ENCODE results near the gene SLC8A3. TPM values are rescaled to one million over a fixed set of nuclear protein-coding genes. Genes with fewer than 3 reads are reported as not detected.

SLC8A3 gene
- total and polyA plus RNA-seq, 9 of the 15 experiments (the other 6 are each of a cell fraction or from before 2014, with no cell fraction given), result not detected

DNA sequence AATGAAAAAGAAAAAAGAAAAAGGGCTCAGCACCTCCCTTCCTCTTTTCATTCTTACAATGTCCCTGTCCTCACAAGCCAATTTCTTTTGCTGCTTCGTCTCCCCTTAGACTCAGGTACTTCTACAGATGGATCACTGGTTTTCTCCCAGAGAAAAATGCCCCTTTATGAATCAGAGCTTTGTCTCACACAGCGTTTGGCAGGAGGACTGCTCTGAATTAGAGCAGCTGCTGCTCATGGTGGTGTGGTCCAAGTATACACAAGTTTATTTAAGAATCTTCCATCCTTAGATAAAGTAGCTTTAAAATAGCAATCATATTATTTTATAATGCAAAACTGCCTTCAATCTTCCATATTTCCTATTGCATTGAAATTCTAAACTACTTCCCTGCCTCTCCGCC is 80.3 kb downstream of the SLC8A3 start (continued):
- TF ChIP-seq, protein P1, sequence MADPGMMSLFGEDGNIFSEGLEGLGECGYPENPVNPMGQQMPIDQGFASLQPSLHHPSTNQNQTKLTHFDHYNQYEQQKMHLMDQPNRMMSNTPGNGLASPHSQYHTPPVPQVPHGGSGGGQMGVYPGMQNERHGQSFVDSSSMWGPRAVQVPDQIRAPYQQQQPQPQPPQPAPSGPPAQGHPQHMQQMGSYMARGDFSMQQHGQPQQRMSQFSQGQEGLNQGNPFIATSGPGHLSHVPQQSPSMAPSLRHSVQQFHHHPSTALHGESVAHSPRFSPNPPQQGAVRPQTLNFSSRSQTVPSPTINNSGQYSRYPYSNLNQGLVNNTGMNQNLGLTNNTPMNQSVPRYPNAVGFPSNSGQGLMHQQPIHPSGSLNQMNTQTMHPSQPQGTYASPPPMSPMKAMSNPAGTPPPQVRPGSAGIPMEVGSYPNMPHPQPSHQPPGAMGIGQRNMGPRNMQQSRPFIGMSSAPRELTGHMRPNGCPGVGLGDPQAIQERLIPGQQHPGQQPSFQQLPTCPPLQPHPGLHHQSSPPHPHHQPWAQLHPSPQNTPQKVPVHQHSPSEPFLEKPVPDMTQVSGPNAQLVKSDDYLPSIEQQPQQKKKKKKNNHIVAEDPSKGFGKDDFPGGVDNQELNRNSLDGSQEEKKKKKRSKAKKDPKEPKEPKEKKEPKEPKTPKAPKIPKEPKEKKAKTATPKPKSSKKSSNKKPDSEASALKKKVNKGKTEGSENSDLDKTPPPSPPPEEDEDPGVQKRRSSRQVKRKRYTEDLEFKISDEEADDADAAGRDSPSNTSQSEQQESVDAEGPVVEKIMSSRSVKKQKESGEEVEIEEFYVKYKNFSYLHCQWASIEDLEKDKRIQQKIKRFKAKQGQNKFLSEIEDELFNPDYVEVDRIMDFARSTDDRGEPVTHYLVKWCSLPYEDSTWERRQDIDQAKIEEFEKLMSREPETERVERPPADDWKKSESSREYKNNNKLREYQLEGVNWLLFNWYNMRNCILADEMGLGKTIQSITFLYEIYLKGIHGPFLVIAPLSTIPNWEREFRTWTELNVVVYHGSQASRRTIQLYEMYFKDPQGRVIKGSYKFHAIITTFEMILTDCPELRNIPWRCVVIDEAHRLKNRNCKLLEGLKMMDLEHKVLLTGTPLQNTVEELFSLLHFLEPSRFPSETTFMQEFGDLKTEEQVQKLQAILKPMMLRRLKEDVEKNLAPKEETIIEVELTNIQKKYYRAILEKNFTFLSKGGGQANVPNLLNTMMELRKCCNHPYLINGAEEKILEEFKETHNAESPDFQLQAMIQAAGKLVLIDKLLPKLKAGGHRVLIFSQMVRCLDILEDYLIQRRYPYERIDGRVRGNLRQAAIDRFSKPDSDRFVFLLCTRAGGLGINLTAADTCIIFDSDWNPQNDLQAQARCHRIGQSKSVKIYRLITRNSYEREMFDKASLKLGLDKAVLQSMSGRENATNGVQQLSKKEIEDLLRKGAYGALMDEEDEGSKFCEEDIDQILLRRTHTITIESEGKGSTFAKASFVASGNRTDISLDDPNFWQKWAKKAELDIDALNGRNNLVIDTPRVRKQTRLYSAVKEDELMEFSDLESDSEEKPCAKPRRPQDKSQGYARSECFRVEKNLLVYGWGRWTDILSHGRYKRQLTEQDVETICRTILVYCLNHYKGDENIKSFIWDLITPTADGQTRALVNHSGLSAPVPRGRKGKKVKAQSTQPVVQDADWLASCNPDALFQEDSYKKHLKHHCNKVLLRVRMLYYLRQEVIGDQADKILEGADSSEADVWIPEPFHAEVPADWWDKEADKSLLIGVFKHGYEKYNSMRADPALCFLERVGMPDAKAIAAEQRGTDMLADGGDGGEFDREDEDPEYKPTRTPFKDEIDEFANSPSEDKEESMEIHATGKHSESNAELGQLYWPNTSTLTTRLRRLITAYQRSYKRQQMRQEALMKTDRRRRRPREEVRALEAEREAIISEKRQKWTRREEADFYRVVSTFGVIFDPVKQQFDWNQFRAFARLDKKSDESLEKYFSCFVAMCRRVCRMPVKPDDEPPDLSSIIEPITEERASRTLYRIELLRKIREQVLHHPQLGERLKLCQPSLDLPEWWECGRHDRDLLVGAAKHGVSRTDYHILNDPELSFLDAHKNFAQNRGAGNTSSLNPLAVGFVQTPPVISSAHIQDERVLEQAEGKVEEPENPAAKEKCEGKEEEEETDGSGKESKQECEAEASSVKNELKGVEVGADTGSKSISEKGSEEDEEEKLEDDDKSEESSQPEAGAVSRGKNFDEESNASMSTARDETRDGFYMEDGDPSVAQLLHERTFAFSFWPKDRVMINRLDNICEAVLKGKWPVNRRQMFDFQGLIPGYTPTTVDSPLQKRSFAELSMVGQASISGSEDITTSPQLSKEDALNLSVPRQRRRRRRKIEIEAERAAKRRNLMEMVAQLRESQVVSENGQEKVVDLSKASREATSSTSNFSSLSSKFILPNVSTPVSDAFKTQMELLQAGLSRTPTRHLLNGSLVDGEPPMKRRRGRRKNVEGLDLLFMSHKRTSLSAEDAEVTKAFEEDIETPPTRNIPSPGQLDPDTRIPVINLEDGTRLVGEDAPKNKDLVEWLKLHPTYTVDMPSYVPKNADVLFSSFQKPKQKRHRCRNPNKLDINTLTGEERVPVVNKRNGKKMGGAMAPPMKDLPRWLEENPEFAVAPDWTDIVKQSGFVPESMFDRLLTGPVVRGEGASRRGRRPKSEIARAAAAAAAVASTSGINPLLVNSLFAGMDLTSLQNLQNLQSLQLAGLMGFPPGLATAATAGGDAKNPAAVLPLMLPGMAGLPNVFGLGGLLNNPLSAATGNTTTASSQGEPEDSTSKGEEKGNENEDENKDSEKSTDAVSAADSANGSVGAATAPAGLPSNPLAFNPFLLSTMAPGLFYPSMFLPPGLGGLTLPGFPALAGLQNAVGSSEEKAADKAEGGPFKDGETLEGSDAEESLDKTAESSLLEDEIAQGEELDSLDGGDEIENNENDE (IDR thresholded peaks at IDR 0.05; ENCODE audit: low read depth, low read length), result no peak
- TF ChIP-seq, protein P2, sequence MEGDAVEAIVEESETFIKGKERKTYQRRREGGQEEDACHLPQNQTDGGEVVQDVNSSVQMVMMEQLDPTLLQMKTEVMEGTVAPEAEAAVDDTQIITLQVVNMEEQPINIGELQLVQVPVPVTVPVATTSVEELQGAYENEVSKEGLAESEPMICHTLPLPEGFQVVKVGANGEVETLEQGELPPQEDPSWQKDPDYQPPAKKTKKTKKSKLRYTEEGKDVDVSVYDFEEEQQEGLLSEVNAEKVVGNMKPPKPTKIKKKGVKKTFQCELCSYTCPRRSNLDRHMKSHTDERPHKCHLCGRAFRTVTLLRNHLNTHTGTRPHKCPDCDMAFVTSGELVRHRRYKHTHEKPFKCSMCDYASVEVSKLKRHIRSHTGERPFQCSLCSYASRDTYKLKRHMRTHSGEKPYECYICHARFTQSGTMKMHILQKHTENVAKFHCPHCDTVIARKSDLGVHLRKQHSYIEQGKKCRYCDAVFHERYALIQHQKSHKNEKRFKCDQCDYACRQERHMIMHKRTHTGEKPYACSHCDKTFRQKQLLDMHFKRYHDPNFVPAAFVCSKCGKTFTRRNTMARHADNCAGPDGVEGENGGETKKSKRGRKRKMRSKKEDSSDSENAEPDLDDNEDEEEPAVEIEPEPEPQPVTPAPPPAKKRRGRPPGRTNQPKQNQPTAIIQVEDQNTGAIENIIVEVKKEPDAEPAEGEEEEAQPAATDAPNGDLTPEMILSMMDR (IDR thresholded peaks at IDR 0.05 in 2 of 3, conservative IDR thresholded peaks at IDR 0.05 in 1 of 3; ENCODE audit: insufficient read depth in 2 of 3, low read depth in 1 of 3, low read length in 3 of 3), result no peak
- no peak for TF ChIP-seq NFRKB (IDR thresholded peaks at IDR 0.05; ENCODE audit: low read depth)
- TF ChIP-seq, protein P3, sequence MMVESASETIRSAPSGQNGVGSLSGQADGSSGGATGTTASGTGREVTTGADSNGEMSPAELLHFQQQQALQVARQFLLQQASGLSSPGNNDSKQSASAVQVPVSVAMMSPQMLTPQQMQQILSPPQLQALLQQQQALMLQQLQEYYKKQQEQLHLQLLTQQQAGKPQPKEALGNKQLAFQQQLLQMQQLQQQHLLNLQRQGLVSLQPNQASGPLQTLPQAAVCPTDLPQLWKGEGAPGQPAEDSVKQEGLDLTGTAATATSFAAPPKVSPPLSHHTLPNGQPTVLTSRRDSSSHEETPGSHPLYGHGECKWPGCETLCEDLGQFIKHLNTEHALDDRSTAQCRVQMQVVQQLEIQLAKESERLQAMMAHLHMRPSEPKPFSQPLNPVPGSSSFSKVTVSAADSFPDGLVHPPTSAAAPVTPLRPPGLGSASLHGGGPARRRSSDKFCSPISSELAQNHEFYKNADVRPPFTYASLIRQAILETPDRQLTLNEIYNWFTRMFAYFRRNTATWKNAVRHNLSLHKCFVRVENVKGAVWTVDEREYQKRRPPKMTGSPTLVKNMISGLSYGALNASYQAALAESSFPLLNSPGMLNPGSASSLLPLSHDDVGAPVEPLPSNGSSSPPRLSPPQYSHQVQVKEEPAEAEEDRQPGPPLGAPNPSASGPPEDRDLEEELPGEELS (CRISPR knock-in tag; IDR thresholded peaks at IDR 0.05; ENCODE audit: borderline replicate concordance), result no peak
- TF ChIP-seq SP1 (CRISPR knock-in tag; IDR thresholded peaks at IDR 0.05), result no peak
- TF ChIP-seq ZNF165 (CRISPR knock-in tag; IDR thresholded peaks at IDR 0.05; ENCODE audit: borderline replicate concordance), result no peak
- TF ChIP-seq CBFB (CRISPR knock-in tag; IDR thresholded peaks at IDR 0.05), result no peak
- TF ChIP-seq TEAD1 (CRISPR knock-in tag; IDR thresholded peaks at IDR 0.05), result no peak
- no peak for TF ChIP-seq NCOA1 (IDR thresholded peaks at IDR 0.05; ENCODE audit: low read depth)
- no peak for TF ChIP-seq KAT7 (CRISPR knock-in tag; IDR thresholded peaks at IDR 0.05; ENCODE audit: borderline replicate concordance)
- TF ChIP-seq HNRNPLL (IDR thresholded peaks at IDR 0.05; ENCODE audit: low read depth, low read length, poor library complexity, severe bottlenecking), result no peak
